Measurements from ENCODE around the gene MFAP4.
"Not testable (repeated sequence)": the region's sequence is repeated elsewhere in the genome, so short reads cannot be mapped to it uniquely, and the experiment has no call there.

Gene MFAP4

GRCh38 chr17:19369107-19369778, 17.7 kb downstream of the MFAP4 start:
- no peak for DNase-seq

GRCh38 chr17:19368229-19368628, 18.8 kb downstream of the MFAP4 start:
- DNase-seq: no peak

DNA sequence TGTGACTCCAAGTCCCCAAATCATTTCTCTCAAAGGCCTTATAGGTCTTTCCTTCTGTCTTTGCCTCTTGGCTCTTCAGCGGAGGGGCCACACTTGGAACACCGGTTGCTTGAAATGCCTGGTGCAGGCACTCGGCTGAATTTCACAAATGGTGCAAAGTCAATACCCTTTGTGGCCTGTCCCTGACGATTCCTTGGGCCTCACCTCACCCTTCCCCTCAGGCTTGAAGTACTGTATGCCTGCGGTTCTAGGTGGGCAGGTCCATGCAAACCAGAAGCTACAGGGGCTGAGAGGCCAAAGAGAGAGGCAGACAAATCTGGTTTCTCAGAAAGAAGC, 20.4 kb downstream of the MFAP4 start:
- DNase-seq: no peak

- no peak for DNase-seq
Observed at GRCh38 chr17:19365833-19366636, 21.0 kb downstream of the MFAP4 start.

DNA sequence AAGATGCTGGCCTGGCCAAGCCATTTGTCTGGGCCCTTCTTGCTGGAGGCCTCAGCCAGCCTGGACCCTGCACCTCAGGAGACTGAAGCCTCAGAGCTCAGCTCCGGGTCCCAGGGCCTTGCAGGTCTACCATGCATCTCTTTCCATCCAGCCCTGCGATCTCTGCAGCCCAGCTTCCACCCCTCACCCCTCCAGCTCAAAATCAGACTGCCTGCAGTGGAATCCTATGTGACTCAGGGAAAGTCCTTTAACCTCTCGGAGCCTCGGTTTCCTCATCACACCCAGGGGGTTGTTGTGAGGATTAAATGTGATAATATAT, 21.5 kb downstream of the MFAP4 start:
- DNase-seq: no peak

- DNase-seq: no peak
Observed at GRCh38 chr17:19364699-19365498, 22.1 kb downstream of the MFAP4 start.

GRCh38 chr17:19363460-19364035, 23.4 kb downstream of the MFAP4 start:
- no peak for DNase-seq

DNA sequence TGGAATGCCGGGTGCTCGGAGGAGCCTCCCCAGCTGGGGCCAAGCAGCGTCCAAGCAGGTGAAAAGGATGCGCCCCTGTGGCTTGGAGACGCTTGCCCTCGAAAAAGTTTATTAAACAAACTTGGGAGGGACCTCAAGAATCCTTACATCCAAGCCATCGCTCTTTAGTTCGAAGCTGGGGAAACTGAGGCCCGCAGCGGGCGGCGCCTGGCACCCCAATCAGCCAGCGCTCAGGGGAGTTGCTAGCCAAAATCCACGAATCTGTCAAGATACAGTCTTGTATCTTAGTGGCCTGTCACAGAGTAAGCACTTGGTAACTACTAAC, 23.9 kb downstream of the MFAP4 start:
- no peak for DNase-seq

DNA sequence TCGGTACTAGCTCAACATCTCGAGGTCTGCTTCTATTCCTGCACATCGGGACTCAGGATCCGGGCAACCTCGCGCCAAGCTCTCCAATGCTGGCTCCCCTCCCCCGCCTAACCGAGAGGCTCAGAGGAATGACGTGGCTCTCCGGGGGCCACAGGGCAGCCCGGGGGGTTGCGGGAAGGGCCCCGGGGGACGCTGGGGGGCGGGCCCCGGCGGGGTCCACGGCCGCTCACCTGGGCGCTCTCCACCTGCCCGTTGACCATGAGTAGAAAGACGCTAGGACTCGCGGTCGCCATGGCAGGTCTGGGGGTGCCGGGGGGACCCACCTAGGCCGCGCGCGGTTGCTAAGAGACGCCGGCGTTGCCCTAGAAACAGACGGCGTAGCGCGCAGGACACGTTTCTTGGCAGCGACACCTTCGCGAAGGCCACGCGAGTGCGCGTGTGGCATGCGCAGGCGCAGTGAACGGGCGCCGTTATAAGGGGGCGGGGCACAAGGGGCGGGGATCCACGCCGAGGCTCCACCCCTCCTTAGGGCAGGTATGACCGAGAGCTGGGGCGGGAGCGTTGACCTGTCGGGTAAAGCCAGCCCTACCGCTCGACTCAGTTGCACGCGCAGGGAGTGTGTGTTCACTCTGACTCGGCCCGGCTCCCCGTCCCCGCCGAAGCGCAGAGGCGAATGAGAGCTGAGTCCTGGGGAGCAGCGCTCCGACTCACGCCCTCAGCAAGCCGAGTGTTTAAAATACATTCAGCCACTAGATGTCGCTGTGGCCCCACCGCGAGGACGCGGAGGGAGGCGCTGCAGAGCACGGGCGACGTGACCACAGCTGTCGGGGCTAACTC, 24.5 kb downstream of the MFAP4 start, which contains the start of gene B9D1:
Gene B9D1 (minus strand): TSS at position 447 of the 837 bp plus-strand sequence. CDS start 154 bp downstream, at position 293.
- peak; percentile 64 for DNase-seq

DNA sequence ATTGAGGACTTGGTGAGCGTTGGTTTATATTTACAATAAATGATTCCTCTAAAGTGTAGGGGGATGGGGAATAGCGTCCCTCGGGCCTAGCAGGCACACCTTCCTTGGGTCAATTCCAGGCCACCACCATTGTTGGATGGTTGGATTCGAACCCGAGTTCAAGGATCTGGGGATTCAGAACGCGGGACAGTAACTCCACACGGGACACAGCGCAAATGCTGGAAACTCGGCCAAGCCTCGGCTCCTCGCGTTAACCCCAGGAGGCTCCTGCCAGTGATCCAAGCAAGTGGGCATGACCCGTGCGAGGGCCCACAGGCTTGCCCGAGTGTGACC, 25.1 kb downstream of the MFAP4 start:
- DNase-seq: no peak

DNA sequence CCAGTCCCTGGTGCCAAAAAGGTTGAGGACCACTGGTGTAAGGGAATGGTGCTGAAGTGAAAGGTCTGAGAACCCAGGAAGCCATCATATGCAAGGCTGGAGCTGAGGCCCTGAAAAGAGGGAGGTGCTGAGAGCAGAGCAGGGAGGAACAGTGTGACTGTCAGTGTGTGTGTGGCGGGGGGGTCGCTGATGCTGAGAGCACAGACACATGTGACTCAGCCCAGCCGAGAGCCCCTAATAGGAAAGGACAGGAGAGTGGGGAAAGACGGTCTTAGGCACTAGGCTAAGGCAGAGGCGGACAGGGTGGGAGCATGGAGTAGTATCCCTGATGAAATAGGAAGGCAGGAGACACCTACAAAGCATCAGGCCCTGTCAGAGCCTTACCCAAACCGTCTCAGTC, 25.7 kb downstream of the MFAP4 start:
- DNase-seq: no peak

DNA sequence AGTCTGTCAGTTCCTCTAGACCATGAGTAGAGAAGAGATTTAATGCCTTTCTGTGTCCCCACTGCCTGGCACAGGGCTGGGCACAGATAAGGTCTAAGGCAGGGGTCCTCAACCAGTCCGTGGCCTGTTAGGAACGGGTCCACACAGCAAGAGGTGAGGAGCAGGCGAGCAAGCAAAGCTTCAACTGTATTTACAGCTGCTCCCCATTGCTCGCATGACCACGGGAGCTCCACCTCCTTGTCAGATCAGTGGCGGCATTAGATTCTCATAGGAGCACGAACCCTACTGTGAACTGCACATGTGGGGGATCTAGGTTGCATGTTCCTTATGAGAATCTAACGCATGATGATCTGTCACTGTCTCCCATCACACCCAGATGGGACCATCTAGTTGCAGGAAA, 26.2 kb downstream of the MFAP4 start:
- no peak for DNase-seq

GRCh38 chr17:19359856-19360255, 27.1 kb downstream of the MFAP4 start:
- DNase-seq: no peak

DNA sequence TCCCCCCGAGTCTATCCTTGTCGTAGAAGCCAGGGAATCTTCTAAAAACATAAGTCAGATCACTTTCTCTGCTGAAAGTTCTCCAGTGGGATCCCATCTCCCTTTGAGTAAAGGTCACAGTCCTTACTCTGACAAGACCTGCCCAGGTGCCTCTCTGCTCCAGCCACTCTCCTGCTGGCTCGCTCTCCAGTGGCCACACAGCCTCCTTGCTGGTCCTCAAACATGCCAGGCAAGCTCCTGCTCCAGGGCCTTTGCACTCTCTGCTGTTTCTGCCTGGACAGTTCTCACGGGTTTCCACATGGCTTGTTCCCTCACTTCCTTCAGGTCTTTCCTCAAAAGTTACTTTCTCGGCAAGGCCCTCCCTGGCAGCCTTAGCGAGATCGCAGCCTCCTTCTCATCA, 27.8 kb downstream of the MFAP4 start:
- DNase-seq: no peak

- DNase-seq: no peak
Observed at GRCh38 chr17:19357761-19358160, 29.2 kb downstream of the MFAP4 start.

GRCh38 chr17:19357351-19357750, 29.6 kb downstream of the MFAP4 start:
- no peak for DNase-seq

- no peak for DNase-seq
Observed at GRCh38 chr17:19354748-19355147, 32.2 kb downstream of the MFAP4 start.

GRCh38 chr17:19353401-19353800, 33.6 kb downstream of the MFAP4 start:
- DNase-seq: not testable (repeated sequence)

DNA sequence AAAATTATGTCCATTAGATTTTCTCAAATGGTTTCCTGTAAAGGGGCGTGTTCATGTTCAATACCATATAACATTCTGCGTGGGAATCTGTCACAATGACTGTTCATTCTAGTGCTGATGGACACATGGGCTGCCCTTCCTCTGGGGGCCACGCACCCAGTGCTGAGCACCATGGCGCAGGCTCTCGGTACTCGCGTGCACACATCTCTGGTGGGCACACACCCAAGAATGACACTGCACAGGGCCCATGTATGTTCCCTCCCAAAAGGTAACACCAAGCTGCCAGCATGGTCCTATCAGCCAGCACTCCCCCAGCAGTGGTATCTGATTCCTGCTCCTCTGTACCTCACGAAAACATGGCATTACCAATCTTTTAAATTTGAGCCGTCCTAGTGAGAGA, 38.2 kb downstream of the MFAP4 start:
- no peak for DNase-seq

DNA sequence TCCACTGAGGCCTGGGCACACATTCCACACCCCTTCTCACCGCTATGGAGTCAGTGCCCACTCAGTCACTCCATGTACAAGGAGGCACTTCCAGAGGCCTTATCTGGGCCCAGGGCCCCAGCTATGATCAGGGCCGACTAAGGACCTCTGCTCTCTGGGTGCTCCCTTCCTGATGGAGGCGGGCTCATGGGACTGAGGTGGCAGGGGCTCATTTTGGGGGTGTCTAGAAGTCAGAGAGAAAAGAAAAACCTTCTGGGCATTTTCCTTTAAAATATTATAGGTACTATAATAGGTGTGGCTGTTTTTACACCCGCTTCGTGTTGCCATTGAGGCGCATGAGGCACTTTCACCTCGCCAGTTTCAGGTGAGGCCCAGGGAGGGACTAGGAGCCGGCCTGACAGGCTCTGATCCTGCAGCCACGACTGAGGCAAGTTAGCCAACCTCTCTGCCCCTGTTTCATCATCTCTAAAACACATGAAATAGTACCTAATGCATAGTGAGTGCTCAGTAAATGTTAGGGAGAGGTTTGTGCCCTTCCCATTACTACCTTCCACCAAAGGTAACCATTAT, 38.8 kb downstream of the MFAP4 start:
- DNase-seq: no peak

GRCh38 chr17:19347323-19348080, 39.5 kb downstream of the MFAP4 start:
- DNase-seq: no peak

Data from DMS153 (cell line).